Mucosa of rectum (tissue), 2 donors: ENCODE measurements around the gene KRT35.

ENCODE experiments used
- H3K27ac ChIP-seq, 2 donors: one replicate each; pipeline ENCODE4 v1.7.0; 2013; ENCODE audit warnings: inconsistent platforms in 2 of 2, low read depth in 2 of 2, low read length in 2 of 2
- H3K27me3 ChIP-seq, 2 donors: one replicate each; pipeline ENCODE4 v1.7.0; 2013; ENCODE audit warnings: low read length in 2 of 2; ENCODE audit not compliant: control insufficient read depth in 2 of 2, insufficient read depth in 2 of 2
- H3K36me3 ChIP-seq, 2 donors: one replicate each; pipeline ENCODE4 v1.7.0; 2013; ENCODE audit warnings: low read length in 2 of 2; ENCODE audit not compliant: control insufficient read depth in 2 of 2, insufficient read depth in 2 of 2
- H3K4me1 ChIP-seq, 2 donors: one replicate each; pipeline ENCODE4 v1.7.0; 2013; ENCODE audit warnings: low read length in 2 of 2, mild to moderate bottlenecking in 1 of 2; ENCODE audit not compliant: control insufficient read depth in 2 of 2, insufficient read depth in 2 of 2
- H3K4me3 ChIP-seq, 2 donors: one replicate each; pipeline ENCODE4 v1.7.0; 2013; ENCODE audit warnings: low read length in 2 of 2
- H3K9ac ChIP-seq, 2 donors: one replicate each; pipeline ENCODE4 v1.7.0; 2013; ENCODE audit warnings: low read length in 2 of 2, low read depth in 1 of 2, mild to moderate bottlenecking in 1 of 2
- H3K9me3 ChIP-seq, 2 donors: one replicate each; pipeline ENCODE4 v1.7.0; 2013; ENCODE audit warnings: low read length in 2 of 2; ENCODE audit not compliant: control insufficient read depth in 2 of 2
- donor health status: healthy.
- donor health status: Normal muscosa, but diverticular disease.

The KRT35 gene

GRCh38 chr17:41481036-41481435, at the start of gene KRT35:
Gene KRT35, minus strand, starts transcription at chr17:41481151. Its CDS starts 54 bp downstream, at chr17:41481097.
- H3K36me3 ChIP-seq = no peaks in the 10 kb centered on the region
- no peaks in the 10 kb centered on the region for H3K4me1 ChIP-seq
- H3K9me3 ChIP-seq = no peaks in the 10 kb centered on the region
- no peak within 1 kb of the TSS for H3K27ac ChIP-seq
- no peaks in the 10 kb centered on the region for H3K27me3 ChIP-seq
- no peak within 1 kb of the TSS for H3K9ac ChIP-seq
- no peak within 1 kb of the TSS for H3K4me3 ChIP-seq

GRCh38 chr17:41530062-41531048, 49.4 kb upstream of the KRT35 start:
- Histone ChIP-seq H3K27me3 (peaks cover 7 to 11% of the 10 kb centered on the region in 2 donors), H3K9me3 (no peaks in the 10 kb centered on the region), H3K4me1 (peaks cover 13 to 27% of the 10 kb centered on the region in 2 donors), H3K4me3 (peak overlapping the region in 1 of 2 donors; percentile 6), H3K27ac (peak overlapping the region; percentile 92 to 97), H3K36me3 (peaks cover 0 to under 1% of the 10 kb centered on the region in 2 donors), H3K9ac (peak overlapping the region in 1 of 2 donors; percentile 99)

- Histone ChIP-seq H3K9ac (peak overlapping the region; percentile 15 to 99), H3K4me1 (peaks cover 15 to 35% of the 10 kb centered on the region in 2 donors), H3K36me3 (peaks cover 0 to 9% of the 10 kb centered on the region in 2 donors), H3K9me3 (no peaks in the 10 kb centered on the region), H3K4me3 (peak overlapping the region in 1 of 2 donors; percentile 6), H3K27ac (peak overlapping the region; percentile 92 to 97), H3K27me3 (peaks cover 7 to 11% of the 10 kb centered on the region in 2 donors)
Measured at GRCh38 chr17:41529491-41529915, 48.6 kb upstream of the KRT35 start.

- Histone ChIP-seq H3K36me3 (peaks cover 4 to 14% of the 10 kb centered on the region in 2 donors), H3K27ac (peak overlapping the region; percentile 92 to 97), H3K27me3 (peaks cover 7 to 11% of the 10 kb centered on the region in 2 donors), H3K4me1 (peaks cover 17 to 41% of the 10 kb centered on the region in 2 donors), H3K9me3 (no peaks in the 10 kb centered on the region), H3K4me3 (peak overlapping the region; percentile 48 to 93), H3K9ac (peak overlapping the region; percentile 15 to 99)
Measured at GRCh38 chr17:41528959-41529353, 48.0 kb upstream of the KRT35 start.

- H3K27me3 ChIP-seq = peaks cover 7 to 11% of the 10 kb centered on the region in 2 donors
- H3K27ac ChIP-seq = peak overlapping the region; percentile 92 to 97
- H3K36me3 ChIP-seq = peaks cover 7 to 27% of the 10 kb centered on the region in 2 donors
- no peaks in the 10 kb centered on the region for H3K9me3 ChIP-seq
- H3K4me1 ChIP-seq = peaks cover 31 to 57% of the 10 kb centered on the region in 2 donors
- H3K9ac ChIP-seq = peak overlapping the region; percentile 77 to 99
- peak overlapping the region; percentile 59 to 93 for H3K4me3 ChIP-seq
Measured at GRCh38 chr17:41527063-41528023, 46.4 kb upstream of the KRT35 start.

GRCh38 chr17:41524261-41524660, 43.3 kb upstream of the KRT35 start:
- H3K9ac ChIP-seq = peak overlapping the region in 1 of 2 donors; percentile 75
- H3K27me3 ChIP-seq = peaks cover 0 to 11% of the 10 kb centered on the region in 2 donors
- H3K36me3 ChIP-seq = peaks cover 7 to 27% of the 10 kb centered on the region in 2 donors
- H3K4me1 ChIP-seq = peaks cover 40 to 60% of the 10 kb centered on the region in 2 donors
- H3K27ac ChIP-seq = peak overlapping the region in 1 of 2 donors; percentile 90
- H3K4me3 ChIP-seq = peak overlapping the region in 1 of 2 donors; percentile 48
- no peaks in the 10 kb centered on the region for H3K9me3 ChIP-seq

- Histone ChIP-seq H3K36me3 (peaks cover 7 to 27% of the 10 kb centered on the region in 2 donors), H3K9me3 (no peaks in the 10 kb centered on the region), H3K4me1 (peaks cover 39 to 56% of the 10 kb centered on the region in 2 donors), H3K27ac (peak overlapping the region in 1 of 2 donors; percentile 90), H3K9ac (peak overlapping the region in 1 of 2 donors; percentile 75), H3K27me3 (peaks cover 0 to 11% of the 10 kb centered on the region in 2 donors), H3K4me3 (peak overlapping the region in 1 of 2 donors; percentile 48)
Measured at GRCh38 chr17:41523787-41524186, 42.8 kb upstream of the KRT35 start.

- H3K27ac ChIP-seq = peak overlapping the region in 1 of 2 donors; percentile 90
- peaks cover 0 to 11% of the 10 kb centered on the region in 2 donors for H3K27me3 ChIP-seq
- peaks cover 39 to 56% of the 10 kb centered on the region in 2 donors for H3K4me1 ChIP-seq
- peak overlapping the region in 1 of 2 donors; percentile 75 for H3K9ac ChIP-seq
- H3K9me3 ChIP-seq = no peaks in the 10 kb centered on the region
- H3K36me3 ChIP-seq = peaks cover 7 to 27% of the 10 kb centered on the region in 2 donors
- H3K4me3 ChIP-seq = no peak overlapping the region
Measured at GRCh38 chr17:41523225-41523593, 42.3 kb upstream of the KRT35 start.
